Liver (tissue), 9 donors: ENCODE data around the gene TIMM13. TPM values are rescaled to one million over a fixed set of nuclear protein-coding genes. Genes with fewer than 3 reads are reported as not detected.
"Not testable (repeated sequence)": the region's sequence is repeated elsewhere in the genome, so short reads cannot be mapped to it uniquely, and the experiment has no call there.

Experiments used
- DNase-seq: peaks from one replicate; pipeline ENCODE4 v3.0.0-alpha.2; 2017; ENCODE audit warnings: low spot score
- H3K27ac ChIP-seq, 2 donors: one replicate each; pipeline ENCODE4 v1.7.0; 2013; ENCODE audit warnings: inconsistent platforms in 2 of 2, low read length in 2 of 2, control low read depth in 1 of 2, low read depth in 1 of 2, mild to moderate bottlenecking in 1 of 2
- H3K27me3 ChIP-seq, 4 donors: one replicate each; pipeline versions ENCODE4 v1.6.1 to v1.7.0; 2013; ENCODE audit warnings: low read length in 3 of 4, inconsistent platforms in 1 of 4, mild to moderate bottlenecking in 1 of 4, moderate library complexity in 1 of 4; ENCODE audit not compliant: control insufficient read depth in 4 of 4, insufficient read depth in 4 of 4
- H3K36me3 ChIP-seq, 4 donors: one replicate each; pipeline versions ENCODE4 v1.6.1 to v1.7.0; 2013; ENCODE audit warnings: low read length in 3 of 4, mild to moderate bottlenecking in 3 of 4, low read depth in 1 of 4, moderate library complexity in 1 of 4; ENCODE audit not compliant: control insufficient read depth in 4 of 4, insufficient read depth in 3 of 4
- H3K4me1 ChIP-seq, 4 donors: one replicate each; pipeline versions ENCODE4 v1.6.1 to v1.7.0; 2013; ENCODE audit warnings: low read length in 3 of 4, mild to moderate bottlenecking in 3 of 4, moderate library complexity in 1 of 4; ENCODE audit not compliant: control insufficient read depth in 4 of 4, insufficient read depth in 4 of 4
- H3K4me3 ChIP-seq, 3 donors: one replicate each; pipeline versions ENCODE4 v1.6.1 to v1.7.0; 2013; ENCODE audit warnings: low read length in 3 of 3, control low read depth in 1 of 3, low read depth in 1 of 3, mild to moderate bottlenecking in 1 of 3
- H3K9ac ChIP-seq, 2 donors: one replicate each; pipeline ENCODE4 v1.7.0; 2013; ENCODE audit warnings: low read length in 2 of 2, mild to moderate bottlenecking in 2 of 2, moderate library complexity in 2 of 2, control low read depth in 1 of 2, low read depth in 1 of 2
- H3K9me3 ChIP-seq, 4 donors: one replicate each; pipeline versions ENCODE4 v1.6.1 to v1.7.0; 2013; ENCODE audit warnings: low read length in 3 of 4; ENCODE audit not compliant: control insufficient read depth in 4 of 4
- EGR1 ChIP-seq, 2 donors: IDR thresholded peaks; 2 replicates each; pipeline ENCODE4 v1.6.1; 2016 to 2018; ENCODE audit warnings: antibody characterized with exemption in 2 of 2, low read depth in 2 of 2
- FOXA2 ChIP-seq: IDR thresholded peaks from 2 replicates; pipeline ENCODE4 v1.6.1; 2016; ENCODE audit warnings: antibody characterized with exemption
- HNF4A ChIP-seq, 2 donors: conservative IDR thresholded peaks; 2 replicates each; pipeline ENCODE4 v1.6.1; 2016; ENCODE audit warnings: antibody characterized with exemption in 2 of 2, mild to moderate bottlenecking in 2 of 2
- JUND ChIP-seq, 2 donors: IDR thresholded peaks; 2 replicates each; pipeline ENCODE4 v1.6.1; 2016; ENCODE audit warnings: antibody characterized with exemption in 2 of 2
- RAD21 ChIP-seq, 2 donors: IDR thresholded peaks; 2 replicates each; pipeline ENCODE4 v1.6.1; 2016; ENCODE audit warnings: antibody characterized with exemption in 2 of 2, mild to moderate bottlenecking in 2 of 2
- RXRA ChIP-seq, 2 donors: IDR thresholded peaks; 2 replicates each; pipeline ENCODE4 v1.6.1; 2017 to 2018; ENCODE audit warnings: antibody characterized with exemption in 2 of 2, mild to moderate bottlenecking in 1 of 2
- SP1 ChIP-seq: IDR thresholded peaks from 2 replicates; pipeline ENCODE4 v1.6.1; 2018; ENCODE audit warnings: antibody characterized with exemption, mild to moderate bottlenecking
- YY1 ChIP-seq: IDR thresholded peaks from 2 replicates; pipeline ENCODE4 v1.6.1; 2016; ENCODE audit warnings: antibody characterized with exemption, mild to moderate bottlenecking
- WGBS: extraction: QIAGEN DNeasy Blood & Tissue Kit; methylation state at CpG from one replicate; pipeline ENCODE4 v1.1.7; 2013; 5-methylcytosine and 5-hydroxymethylcytosine counted together
- polyA plus RNA-seq, 2 donors: library from polyadenylated mRNA; stranded (reverse) in 1 of 2; unstranded in 1 of 2; fragments of 200-250 nt in 1 of 2; fragments of >200 nt in 1 of 2; fragmentation: Nextera tagmentation in 1 of 2; extraction: Ambion mirVana in 1 of 2; gene quantifications; one replicate each; pipeline versions ENCODE4 v1.2.1 to v1.2.3, GENCODE V29; 2013 to 2015
- total RNA-seq, 2 donors: library from RNA; depleted of rRNA; stranded (reverse); fragments of >200 nt; gene quantifications; one replicate each; pipeline ENCODE4 v1.2.3, GENCODE V29; 2014
- TF ChIP-seq, protein P1 (sequence below): IDR thresholded peaks from 2 replicates; pipeline ENCODE4 v1.6.1; 2016; ENCODE audit warnings: antibody characterized with exemption
- TF ChIP-seq, protein P2 (sequence below): IDR thresholded peaks from 2 replicates; pipeline ENCODE4 v1.6.1; 2016; ENCODE audit warnings: antibody characterized with exemption
- TF ChIP-seq, protein P3 (sequence below): IDR thresholded peaks from 2 replicates; pipeline ENCODE4 v1.6.1; 2016; ENCODE audit warnings: antibody characterized with exemption
- TF ChIP-seq, protein P4 (sequence below): IDR thresholded peaks from 2 replicates; pipeline ENCODE4 v1.6.1; 2016; ENCODE audit warnings: antibody characterized with exemption, mild to moderate bottlenecking
- TF ChIP-seq, protein P5 (sequence below): fragments of 150-350 bp; IDR thresholded peaks from 2 replicates; pipeline ENCODE4 v1.5.1; 2017; ENCODE audit warnings: improper control_type of control experiment, low read depth, low read length; ENCODE audit not compliant: missing input control
- donor health status: healthy.
- donor health status: healthy.
- donor health status: healthy.
- donor health status: healthy.
- donor health status: healthy.

The TIMM13 gene
- total and polyA plus RNA-seq, 4 donors: 21.6 to 137 (median 43.4) TPM

DNA sequence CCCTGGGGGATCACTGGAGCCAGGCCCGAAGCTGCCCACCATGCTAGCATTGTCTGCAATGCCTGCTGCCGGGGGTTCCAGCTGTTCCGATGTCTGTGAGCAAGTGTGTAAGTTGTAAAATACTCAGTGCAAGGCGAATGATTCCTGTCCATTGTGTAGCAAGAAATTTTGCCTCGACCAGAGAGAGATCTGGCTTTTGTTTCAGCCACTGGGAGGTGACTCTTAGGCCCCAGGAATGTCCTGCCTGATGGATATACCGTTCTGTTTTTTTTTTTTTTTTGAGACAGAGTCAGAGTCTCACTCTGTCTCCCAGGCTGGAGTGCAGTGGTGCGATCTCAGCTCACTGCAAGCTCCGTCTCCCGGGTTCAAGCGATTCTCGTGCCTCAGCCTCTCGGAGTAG is 41.2 kb upstream of the TIMM13 start:
- WGBS: 85% methylated on average over 12 of the region's 12 CpGs
- Histone ChIP-seq H3K4me3 (no peak overlapping the region), H3K4me1 (no peaks in the 10 kb centered on the region), H3K27me3 (no peaks in the 10 kb centered on the region), H3K27ac (no peak overlapping the region), H3K36me3 (no peaks in the 10 kb centered on the region), H3K9me3 (no peaks in the 10 kb centered on the region), H3K9ac (no peak overlapping the region)
- DNase-seq: no peak
- TF ChIP-seq, protein P1, sequence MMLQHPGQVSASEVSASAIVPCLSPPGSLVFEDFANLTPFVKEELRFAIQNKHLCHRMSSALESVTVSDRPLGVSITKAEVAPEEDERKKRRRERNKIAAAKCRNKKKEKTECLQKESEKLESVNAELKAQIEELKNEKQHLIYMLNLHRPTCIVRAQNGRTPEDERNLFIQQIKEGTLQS: no peak
- TF ChIP-seq, protein P2, sequence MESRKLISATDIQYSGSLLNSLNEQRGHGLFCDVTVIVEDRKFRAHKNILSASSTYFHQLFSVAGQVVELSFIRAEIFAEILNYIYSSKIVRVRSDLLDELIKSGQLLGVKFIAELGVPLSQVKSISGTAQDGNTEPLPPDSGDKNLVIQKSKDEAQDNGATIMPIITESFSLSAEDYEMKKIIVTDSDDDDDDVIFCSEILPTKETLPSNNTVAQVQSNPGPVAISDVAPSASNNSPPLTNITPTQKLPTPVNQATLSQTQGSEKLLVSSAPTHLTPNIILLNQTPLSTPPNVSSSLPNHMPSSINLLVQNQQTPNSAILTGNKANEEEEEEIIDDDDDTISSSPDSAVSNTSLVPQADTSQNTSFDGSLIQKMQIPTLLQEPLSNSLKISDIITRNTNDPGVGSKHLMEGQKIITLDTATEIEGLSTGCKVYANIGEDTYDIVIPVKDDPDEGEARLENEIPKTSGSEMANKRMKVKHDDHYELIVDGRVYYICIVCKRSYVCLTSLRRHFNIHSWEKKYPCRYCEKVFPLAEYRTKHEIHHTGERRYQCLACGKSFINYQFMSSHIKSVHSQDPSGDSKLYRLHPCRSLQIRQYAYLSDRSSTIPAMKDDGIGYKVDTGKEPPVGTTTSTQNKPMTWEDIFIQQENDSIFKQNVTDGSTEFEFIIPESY: no peak
- TF ChIP-seq HNF4A (conservative IDR thresholded peaks at IDR 0.05) (no peak), EGR1 (IDR thresholded peaks at IDR 0.05; ENCODE audit: low read depth in 2 of 2) (no peak), RXRA (IDR thresholded peaks at IDR 0.05) (no peak), SP1 (no peak), JUND (IDR thresholded peaks at IDR 0.05) (no peak), RAD21 (IDR thresholded peaks at IDR 0.05) (no peak), YY1 (no peak)
- TF ChIP-seq, protein P3, sequence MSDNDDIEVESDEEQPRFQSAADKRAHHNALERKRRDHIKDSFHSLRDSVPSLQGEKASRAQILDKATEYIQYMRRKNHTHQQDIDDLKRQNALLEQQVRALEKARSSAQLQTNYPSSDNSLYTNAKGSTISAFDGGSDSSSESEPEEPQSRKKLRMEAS: no peak
- TF ChIP-seq, protein P4, sequence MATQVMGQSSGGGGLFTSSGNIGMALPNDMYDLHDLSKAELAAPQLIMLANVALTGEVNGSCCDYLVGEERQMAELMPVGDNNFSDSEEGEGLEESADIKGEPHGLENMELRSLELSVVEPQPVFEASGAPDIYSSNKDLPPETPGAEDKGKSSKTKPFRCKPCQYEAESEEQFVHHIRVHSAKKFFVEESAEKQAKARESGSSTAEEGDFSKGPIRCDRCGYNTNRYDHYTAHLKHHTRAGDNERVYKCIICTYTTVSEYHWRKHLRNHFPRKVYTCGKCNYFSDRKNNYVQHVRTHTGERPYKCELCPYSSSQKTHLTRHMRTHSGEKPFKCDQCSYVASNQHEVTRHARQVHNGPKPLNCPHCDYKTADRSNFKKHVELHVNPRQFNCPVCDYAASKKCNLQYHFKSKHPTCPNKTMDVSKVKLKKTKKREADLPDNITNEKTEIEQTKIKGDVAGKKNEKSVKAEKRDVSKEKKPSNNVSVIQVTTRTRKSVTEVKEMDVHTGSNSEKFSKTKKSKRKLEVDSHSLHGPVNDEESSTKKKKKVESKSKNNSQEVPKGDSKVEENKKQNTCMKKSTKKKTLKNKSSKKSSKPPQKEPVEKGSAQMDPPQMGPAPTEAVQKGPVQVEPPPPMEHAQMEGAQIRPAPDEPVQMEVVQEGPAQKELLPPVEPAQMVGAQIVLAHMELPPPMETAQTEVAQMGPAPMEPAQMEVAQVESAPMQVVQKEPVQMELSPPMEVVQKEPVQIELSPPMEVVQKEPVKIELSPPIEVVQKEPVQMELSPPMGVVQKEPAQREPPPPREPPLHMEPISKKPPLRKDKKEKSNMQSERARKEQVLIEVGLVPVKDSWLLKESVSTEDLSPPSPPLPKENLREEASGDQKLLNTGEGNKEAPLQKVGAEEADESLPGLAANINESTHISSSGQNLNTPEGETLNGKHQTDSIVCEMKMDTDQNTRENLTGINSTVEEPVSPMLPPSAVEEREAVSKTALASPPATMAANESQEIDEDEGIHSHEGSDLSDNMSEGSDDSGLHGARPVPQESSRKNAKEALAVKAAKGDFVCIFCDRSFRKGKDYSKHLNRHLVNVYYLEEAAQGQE: no peak
- TF ChIP-seq, protein P5, sequence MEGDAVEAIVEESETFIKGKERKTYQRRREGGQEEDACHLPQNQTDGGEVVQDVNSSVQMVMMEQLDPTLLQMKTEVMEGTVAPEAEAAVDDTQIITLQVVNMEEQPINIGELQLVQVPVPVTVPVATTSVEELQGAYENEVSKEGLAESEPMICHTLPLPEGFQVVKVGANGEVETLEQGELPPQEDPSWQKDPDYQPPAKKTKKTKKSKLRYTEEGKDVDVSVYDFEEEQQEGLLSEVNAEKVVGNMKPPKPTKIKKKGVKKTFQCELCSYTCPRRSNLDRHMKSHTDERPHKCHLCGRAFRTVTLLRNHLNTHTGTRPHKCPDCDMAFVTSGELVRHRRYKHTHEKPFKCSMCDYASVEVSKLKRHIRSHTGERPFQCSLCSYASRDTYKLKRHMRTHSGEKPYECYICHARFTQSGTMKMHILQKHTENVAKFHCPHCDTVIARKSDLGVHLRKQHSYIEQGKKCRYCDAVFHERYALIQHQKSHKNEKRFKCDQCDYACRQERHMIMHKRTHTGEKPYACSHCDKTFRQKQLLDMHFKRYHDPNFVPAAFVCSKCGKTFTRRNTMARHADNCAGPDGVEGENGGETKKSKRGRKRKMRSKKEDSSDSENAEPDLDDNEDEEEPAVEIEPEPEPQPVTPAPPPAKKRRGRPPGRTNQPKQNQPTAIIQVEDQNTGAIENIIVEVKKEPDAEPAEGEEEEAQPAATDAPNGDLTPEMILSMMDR: no peak

DNA sequence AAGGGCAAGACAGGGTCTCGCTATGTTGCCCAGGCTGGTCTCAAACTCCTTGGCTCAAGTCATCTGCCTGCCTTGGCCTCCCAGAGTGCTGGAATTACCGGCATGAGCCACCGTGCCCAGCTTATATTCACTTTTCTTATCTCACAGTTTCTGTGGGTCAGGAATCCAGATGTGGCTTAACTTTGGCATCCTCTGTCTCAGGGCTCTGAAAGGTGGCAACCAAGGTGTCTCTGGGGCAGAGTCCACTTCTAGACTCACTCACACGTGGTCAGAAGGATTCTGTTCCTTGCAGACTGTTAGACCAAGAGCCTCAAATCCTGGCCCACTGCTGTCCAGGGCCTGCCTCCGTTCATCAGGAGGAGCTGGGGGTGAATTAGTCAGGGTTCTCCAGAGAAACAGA is 37.0 kb upstream of the TIMM13 start:
- no peak overlapping the region for H3K27ac ChIP-seq
- peaks cover 4 to 15% (median 11%) of the 10 kb centered on the region in 4 donors for H3K4me1 ChIP-seq
- no peaks in the 10 kb centered on the region for H3K9me3 ChIP-seq
- TF ChIP-seq RXRA (IDR thresholded peaks at IDR 0.05) (no peak), FOXA2 (no peak), SP1 (no peak), YY1 (no peak)
- TF ChIP-seq, protein P2: no peak
- 76% methylated on average over 5 of the region's 5 CpGs for WGBS
- H3K36me3 ChIP-seq: no peaks in the 10 kb centered on the region
- H3K4me3 ChIP-seq: no peak overlapping the region
- H3K9ac ChIP-seq: no peak overlapping the region
- DNase-seq: no peak
- no peaks in the 10 kb centered on the region for H3K27me3 ChIP-seq

DNA sequence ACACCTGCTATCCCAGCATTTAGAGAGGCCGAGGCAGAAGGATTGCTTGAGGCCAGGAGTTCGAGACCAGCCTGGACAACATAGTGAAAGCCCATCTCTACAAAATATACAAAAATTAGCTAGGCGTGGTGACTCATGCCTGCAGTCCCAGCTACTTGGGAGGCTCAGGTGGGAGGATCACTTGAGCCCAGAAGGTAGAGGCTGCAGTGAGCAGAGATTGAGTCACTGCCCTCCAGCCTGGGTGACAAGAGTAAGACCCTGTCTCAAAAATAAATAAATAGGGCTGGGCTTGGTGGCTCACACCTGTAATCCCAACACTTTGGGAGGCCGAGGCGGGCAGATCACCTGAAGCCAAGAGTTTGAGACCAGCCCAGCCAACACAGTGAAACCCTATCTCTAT is 36.3 kb upstream of the TIMM13 start:
- 98% methylated on average over 5 of the region's 5 CpGs for WGBS
- not testable (repeated sequence) for H3K4me3 ChIP-seq, H3K27ac ChIP-seq, H3K9ac ChIP-seq, H3K27me3 ChIP-seq, DNase-seq, H3K9me3 ChIP-seq, H3K36me3 ChIP-seq
- H3K4me1 ChIP-seq: peaks cover 6 to 15% (median 11%) of the 10 kb centered on the region in 4 donors
